Measurements from ENCODE around the gene ATP5PO. TPM values are rescaled to one million over a fixed set of nuclear protein-coding genes. Genes with fewer than 3 reads are reported as not detected.
A peak's percentile ranks its signal among the peaks of the same experiment; 100 is the strongest.

Gene ATP5PO
- polyA plus RNA-seq, 1 experiment: 365 TPM

DNA sequence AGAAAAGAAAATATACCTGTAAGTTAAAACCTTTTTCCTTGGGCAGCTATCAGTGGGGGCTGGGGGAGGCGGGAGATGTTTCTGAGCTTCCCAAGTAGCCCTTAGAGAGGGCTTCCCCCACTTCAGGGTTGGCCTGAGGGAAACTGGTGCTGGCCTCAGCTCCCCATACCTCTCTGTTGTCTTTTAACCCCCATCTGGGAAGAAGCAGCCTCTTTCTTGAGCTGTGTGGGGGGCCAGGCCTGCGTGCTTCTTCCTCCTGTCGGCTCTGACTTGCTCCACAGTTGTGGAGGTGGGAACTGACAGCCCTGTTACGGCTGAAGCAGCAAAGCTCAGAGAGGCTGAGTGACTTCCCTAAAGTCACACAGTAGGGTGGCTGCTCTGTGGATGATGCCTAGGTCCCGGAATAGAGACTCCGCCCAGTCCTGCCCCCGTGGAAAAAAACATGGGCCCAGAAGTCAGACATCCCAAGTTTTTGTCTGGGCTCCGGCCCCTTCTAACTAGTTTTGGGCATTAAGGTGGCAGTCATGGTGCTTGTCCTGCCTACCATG is 55.2 kb downstream of the ATP5PO start:
- TF ChIP-seq, protein P1, sequence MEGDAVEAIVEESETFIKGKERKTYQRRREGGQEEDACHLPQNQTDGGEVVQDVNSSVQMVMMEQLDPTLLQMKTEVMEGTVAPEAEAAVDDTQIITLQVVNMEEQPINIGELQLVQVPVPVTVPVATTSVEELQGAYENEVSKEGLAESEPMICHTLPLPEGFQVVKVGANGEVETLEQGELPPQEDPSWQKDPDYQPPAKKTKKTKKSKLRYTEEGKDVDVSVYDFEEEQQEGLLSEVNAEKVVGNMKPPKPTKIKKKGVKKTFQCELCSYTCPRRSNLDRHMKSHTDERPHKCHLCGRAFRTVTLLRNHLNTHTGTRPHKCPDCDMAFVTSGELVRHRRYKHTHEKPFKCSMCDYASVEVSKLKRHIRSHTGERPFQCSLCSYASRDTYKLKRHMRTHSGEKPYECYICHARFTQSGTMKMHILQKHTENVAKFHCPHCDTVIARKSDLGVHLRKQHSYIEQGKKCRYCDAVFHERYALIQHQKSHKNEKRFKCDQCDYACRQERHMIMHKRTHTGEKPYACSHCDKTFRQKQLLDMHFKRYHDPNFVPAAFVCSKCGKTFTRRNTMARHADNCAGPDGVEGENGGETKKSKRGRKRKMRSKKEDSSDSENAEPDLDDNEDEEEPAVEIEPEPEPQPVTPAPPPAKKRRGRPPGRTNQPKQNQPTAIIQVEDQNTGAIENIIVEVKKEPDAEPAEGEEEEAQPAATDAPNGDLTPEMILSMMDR (IDR thresholded peaks at IDR 0.05; ENCODE audit: low read depth, low read length): no peak
- H3K4me3 ChIP-seq (ENCODE audit: low read depth, low read length): no peak overlapping the region
- peaks cover 10% of the 10 kb centered on the region for H3K27me3 ChIP-seq (ENCODE audit: control insufficient read depth, insufficient read depth, low read length)
- POLR2A ChIA-PET: no interaction called here
- H3K27ac ChIP-seq (ENCODE audit: low read depth, low read length): no peak overlapping the region
- H3K9me3 ChIP-seq (ENCODE audit: control insufficient read depth, insufficient read depth, low read length): peaks cover 3% of the 10 kb centered on the region; the same call in 1 of the 2 replicates
- no peak for DNase-seq (ENCODE audit: low read depth, low spot score)
- CTCF ChIA-PET: interaction anchor here (0.7 kb wide), 1 partner anchor 241 kb away, joined by 3 read pairs; no protein-coding TSS in a partner anchor

DNA sequence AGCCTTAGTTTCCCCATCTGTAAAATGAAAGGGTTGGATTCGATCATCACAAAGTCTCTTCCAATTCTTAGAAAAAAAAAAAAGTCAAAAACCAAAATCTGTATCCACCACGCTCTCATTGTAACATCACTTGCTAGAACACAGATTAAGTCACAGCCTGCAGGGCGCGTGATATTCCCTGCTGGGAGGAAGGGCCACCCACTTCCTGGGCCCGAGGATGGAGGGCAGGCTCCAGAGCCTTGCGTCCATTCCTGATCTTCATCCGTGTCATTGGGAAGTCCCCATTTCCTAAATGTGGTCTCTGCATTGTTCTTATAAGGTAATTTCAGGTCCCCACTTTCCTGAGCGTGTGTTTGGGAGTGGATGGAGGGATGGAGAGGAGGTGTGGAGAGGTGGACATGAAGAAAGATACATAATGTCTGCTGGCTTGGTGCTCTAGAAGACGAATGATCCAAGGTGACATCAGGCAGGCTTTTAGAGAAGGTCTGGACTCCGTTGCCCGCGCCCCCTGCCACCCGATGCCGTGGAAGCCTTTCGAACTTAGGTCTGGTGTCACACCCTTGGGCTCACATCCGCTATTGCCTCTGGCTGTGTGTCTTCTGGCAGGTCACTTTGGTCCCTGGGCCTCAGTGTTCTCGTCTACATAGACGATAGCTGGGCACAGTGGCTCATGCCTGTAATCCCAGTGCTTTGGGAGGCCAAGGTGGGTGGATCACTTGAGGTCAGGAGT is 56.1 kb downstream of the ATP5PO start:
- no peak for DNase-seq (ENCODE audit: low read depth, low spot score)
- CTCF ChIA-PET: interaction anchor here (1.2 kb wide), 1 partner anchor 35 kb away, joined by 5 read pairs; no protein-coding TSS in a partner anchor
- H3K27ac ChIP-seq (ENCODE audit: low read depth, low read length): no peak overlapping the region
- H3K4me3 ChIP-seq (ENCODE audit: low read depth, low read length): no peak overlapping the region
- H3K9me3 ChIP-seq (ENCODE audit: control insufficient read depth, insufficient read depth, low read length): peaks cover 3% of the 10 kb centered on the region; the same call in 1 of the 2 replicates
- POLR2A ChIA-PET: no interaction called here
- peaks cover 7% of the 10 kb centered on the region for H3K27me3 ChIP-seq (ENCODE audit: control insufficient read depth, insufficient read depth, low read length)
- TF ChIP-seq, protein P1 (IDR thresholded peaks at IDR 0.05; ENCODE audit: low read depth, low read length): no peak

DNA sequence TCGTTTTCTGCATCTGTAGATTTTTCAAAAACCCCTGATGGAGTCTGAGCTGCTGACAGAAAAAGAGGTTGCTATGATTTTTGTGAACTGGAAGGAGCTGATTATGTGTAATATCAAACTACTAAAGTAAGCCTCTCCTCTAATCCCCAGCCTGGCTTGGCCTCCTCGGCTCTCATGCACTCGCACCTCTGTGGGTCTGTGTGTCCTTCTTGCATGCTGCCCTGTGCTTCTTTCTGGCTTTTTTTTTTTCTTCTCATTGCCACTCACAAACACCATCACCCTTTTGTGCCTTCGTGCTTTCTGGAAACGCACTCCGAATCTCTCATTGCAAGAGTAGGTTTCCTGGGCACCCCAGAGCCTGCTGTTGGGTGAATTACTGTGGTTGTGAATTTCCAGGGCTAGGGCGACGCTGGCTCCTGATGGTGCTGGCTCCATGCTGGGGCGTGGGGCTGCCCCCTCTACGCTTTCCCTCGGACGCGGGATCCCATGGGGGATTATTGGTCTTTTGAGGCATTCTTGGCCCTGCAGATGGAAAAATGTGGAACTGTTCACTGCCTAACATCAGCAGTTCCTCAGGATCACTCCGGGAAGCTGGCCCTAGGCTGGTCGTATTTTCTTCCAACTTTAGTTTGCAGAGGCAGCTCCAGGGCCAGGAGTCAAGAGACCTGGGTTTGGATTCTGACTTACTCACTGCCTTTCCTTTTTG is 56.8 kb downstream of the ATP5PO start:
- DNase-seq (ENCODE audit: low read depth, low spot score): no peak
- ChIA-PET POLR2A (no interaction called here), CTCF (interaction anchor here (1.2 kb wide), 1 partner anchor 36 kb away, joined by 5 read pairs; no protein-coding TSS in a partner anchor)

DNA sequence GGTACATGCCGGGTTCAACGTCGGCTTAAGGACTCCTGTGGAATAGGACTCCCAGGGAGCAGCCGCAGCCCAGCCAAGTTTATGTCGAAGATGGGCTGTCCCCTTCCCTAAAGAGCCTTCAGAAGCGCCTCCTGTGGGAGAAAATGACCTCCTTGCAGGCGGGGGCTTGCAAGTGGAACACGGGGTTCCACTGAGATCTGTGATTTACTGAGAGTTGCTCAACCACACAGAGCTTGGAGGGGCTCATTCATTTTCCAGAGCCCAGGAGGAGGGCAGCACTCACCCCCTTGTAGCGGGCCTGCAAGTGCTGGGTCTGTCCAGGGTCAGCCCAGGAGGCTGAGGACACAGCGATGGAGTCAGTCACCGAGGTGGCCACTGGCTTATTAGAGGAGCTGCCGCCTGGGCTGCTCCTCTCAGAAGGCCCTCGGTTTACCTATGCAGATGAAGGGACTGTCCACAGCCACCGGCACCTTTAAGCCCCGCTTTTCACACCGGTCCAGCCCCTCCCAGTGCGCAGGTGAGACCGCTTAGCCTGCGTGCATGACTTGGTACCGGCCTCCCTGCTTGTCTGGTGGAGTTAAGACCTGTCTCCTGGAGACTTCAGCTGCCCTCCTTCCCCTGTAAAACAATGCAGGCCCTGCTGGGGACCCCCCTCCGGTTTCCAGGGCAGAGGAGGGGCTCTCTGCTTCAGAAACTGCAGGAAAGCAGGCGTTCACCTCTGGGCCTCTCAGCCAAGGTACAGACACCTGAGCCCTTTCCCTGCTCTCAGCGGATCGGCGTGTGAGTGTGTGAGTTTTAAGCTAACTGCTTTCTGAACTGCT is 57.5 kb downstream of the ATP5PO start:
- peak overlapping the region; percentile 2 for H3K27ac ChIP-seq (ENCODE audit: low read depth, low read length)
- peaks cover 4% of the 10 kb centered on the region for H3K27me3 ChIP-seq (ENCODE audit: control insufficient read depth, insufficient read depth, low read length)
- DNase-seq (ENCODE audit: low read depth, low spot score): no peak
- TF ChIP-seq, protein P1 (IDR thresholded peaks at IDR 0.05; ENCODE audit: low read depth, low read length): no peak
- H3K4me3 ChIP-seq (ENCODE audit: low read depth, low read length): no peak overlapping the region
- ChIA-PET CTCF (interaction anchor here (1.2 kb wide), 1 partner anchor 37 kb away, joined by 5 read pairs; no protein-coding TSS in a partner anchor), POLR2A (no interaction called here)
- peaks cover 3% of the 10 kb centered on the region; the same call in 1 of the 2 replicates for H3K9me3 ChIP-seq (ENCODE audit: control insufficient read depth, insufficient read depth, low read length)

More for the DNA sequence above, 56.8 kb downstream of the ATP5PO start:
- H3K27ac ChIP-seq (ENCODE audit: low read depth, low read length): no peak overlapping the region
- TF ChIP-seq, protein P1 (IDR thresholded peaks at IDR 0.05; ENCODE audit: low read depth, low read length): no peak
- peaks cover 3% of the 10 kb centered on the region; the same call in 1 of the 2 replicates for H3K9me3 ChIP-seq (ENCODE audit: control insufficient read depth, insufficient read depth, low read length)
- peaks cover 4% of the 10 kb centered on the region for H3K27me3 ChIP-seq (ENCODE audit: control insufficient read depth, insufficient read depth, low read length)
- no peak overlapping the region for H3K4me3 ChIP-seq (ENCODE audit: low read depth, low read length)

Data from AG04450 (cell line).